HL-60 (cell line): ENCODE data around the gene IQGAP2.
"Not testable (repeated sequence)": the region's sequence is repeated elsewhere in the genome, so short reads cannot be mapped to it uniquely, and the experiment has no call there.

Experiments
- DNase-seq, 2 experiments: peaks; one replicate each; pipeline ENCODE4 v3.0.0-alpha.2; 2010 to 2020; ENCODE audit warnings: low read depth in 1 of 2, low spot score in 1 of 2
- H3K27ac ChIP-seq: fragments of 250-450 bp; sonication (Bioruptor Pico); replicated peaks from 2 replicates; pipeline ENCODE4 v1.5.1; 2020; ENCODE audit warnings: mild to moderate bottlenecking, moderate library complexity
- H3K27me3 ChIP-seq: fragments of 250-450 bp; sonication (Bioruptor Pico); 2 replicates; pipeline ENCODE4 v1.5.1; 2021; ENCODE audit warnings: mild to moderate bottlenecking, moderate library complexity; ENCODE audit not compliant: insufficient read depth, poor library complexity, severe bottlenecking
- H3K4me3 ChIP-seq: replicated peaks from 2 replicates; pipeline ENCODE4 v1.5.1; 2011; ENCODE audit warnings: mild to moderate bottlenecking, control low read depth, low read length; ENCODE audit not compliant: insufficient read depth
- CTCF ChIP-seq: IDR thresholded peaks from one replicate; pipeline ENCODE4 v1.5.1; 2011; ENCODE audit warnings: low read length, control low read depth, inconsistent platforms; ENCODE audit not compliant: insufficient read depth
- GABPA ChIP-seq: IDR thresholded peaks from 2 replicates; pipeline ENCODE4 v1.6.1; 2012; ENCODE audit warnings: low read depth
- POLR2AphosphoS5 ChIP-seq: IDR thresholded peaks from 2 replicates; pipeline ENCODE4 v1.6.1; 2012; ENCODE audit warnings: low read depth
- REST ChIP-seq: IDR thresholded peaks from 2 replicates; pipeline ENCODE4 v1.6.1; 2012; ENCODE audit warnings: low read depth; ENCODE audit not compliant: insufficient replicate concordance
- SPI1 ChIP-seq: IDR thresholded peaks from 2 replicates; pipeline ENCODE4 v1.6.1; 2012; ENCODE audit warnings: low read depth, mild to moderate bottlenecking, borderline replicate concordance

The IQGAP2 gene

GRCh38 chr5:76517334-76517733 lies 114.2 kb downstream of the IQGAP2 start:
- no peaks in the 10 kb centered on the region for H3K27me3 ChIP-seq
- no peak for DNase-seq
- TF ChIP-seq POLR2AphosphoS5 (no peak), CTCF (no peak), GABPA (no peak), REST (no peak), SPI1 (no peak)
- no peak overlapping the region for H3K4me3 ChIP-seq
- no peak overlapping the region for H3K27ac ChIP-seq

- H3K27ac ChIP-seq, H3K27me3 ChIP-seq, DNase-seq, H3K4me3 ChIP-seq: not testable (repeated sequence)
Measured at GRCh38 chr5:76518246-76518645, 115.2 kb downstream of the IQGAP2 start.

- Histone ChIP-seq H3K4me3 (no peak overlapping the region), H3K27ac (no peak overlapping the region), H3K27me3 (no peaks in the 10 kb centered on the region)
- no peak for DNase-seq
- TF ChIP-seq REST: no peak
- no peak for TF ChIP-seq SPI1
- no peak for TF ChIP-seq CTCF
- no peak for TF ChIP-seq POLR2AphosphoS5
- TF ChIP-seq GABPA: no peak
Measured at GRCh38 chr5:76521240-76521758, 118.2 kb downstream of the IQGAP2 start.

GRCh38 chr5:76522103-76522935 lies 119.2 kb downstream of the IQGAP2 start:
- TF ChIP-seq GABPA (no peak), SPI1 (no peak), POLR2AphosphoS5 (no peak), CTCF (no peak), REST (no peak)
- DNase-seq: no peak
- no peaks in the 10 kb centered on the region for H3K27me3 ChIP-seq
- H3K27ac ChIP-seq: no peak overlapping the region
- H3K4me3 ChIP-seq: no peak overlapping the region
